ENCODE measurements around the gene ZP1. TPM values are rescaled to one million over a fixed set of nuclear protein-coding genes. Genes with fewer than 3 reads are reported as not detected.

ZP1 gene
- total and polyA plus RNA-seq, 10 of the 15 experiments (the other 5 are each of a cell fraction or from before 2014, with no cell fraction given): not detected

DNA sequence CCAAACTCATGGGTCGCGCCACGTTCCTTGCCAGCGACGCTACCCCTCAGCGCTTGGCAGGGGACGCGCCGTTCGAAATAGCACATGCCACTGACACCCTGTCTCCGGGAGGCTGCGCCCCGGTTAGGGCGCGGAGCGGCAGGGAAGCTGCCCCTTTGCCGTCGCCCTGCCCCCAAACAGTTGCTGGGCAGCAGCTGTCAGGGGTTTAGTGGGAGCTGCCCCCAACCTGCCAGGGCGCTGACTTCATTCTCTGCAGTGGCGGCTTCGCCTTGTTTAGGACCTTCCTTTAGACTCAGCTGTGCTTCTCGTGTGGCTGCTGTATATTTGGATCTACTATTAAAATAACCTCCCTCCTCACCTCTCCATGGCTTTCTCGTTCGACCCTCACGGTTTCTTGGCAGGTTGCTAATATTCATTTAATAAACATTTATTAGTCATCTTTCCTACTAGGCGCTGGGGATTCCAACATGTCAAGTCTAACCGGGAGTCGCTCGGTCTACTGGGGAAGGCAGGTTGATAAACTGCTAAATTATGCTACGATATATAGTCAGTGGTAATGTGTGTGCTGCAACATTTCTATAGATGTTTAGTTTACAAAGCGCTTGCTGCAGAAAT is 47.4 kb downstream of the ZP1 start (continued):
- TF ChIP-seq, protein P1, sequence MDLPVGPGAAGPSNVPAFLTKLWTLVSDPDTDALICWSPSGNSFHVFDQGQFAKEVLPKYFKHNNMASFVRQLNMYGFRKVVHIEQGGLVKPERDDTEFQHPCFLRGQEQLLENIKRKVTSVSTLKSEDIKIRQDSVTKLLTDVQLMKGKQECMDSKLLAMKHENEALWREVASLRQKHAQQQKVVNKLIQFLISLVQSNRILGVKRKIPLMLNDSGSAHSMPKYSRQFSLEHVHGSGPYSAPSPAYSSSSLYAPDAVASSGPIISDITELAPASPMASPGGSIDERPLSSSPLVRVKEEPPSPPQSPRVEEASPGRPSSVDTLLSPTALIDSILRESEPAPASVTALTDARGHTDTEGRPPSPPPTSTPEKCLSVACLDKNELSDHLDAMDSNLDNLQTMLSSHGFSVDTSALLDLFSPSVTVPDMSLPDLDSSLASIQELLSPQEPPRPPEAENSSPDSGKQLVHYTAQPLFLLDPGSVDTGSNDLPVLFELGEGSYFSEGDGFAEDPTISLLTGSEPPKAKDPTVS (IDR thresholded peaks at IDR 0.05; ENCODE audit: low read depth, low read length): no peak
- TF ChIP-seq STAT1 (conservative IDR thresholded peaks at IDR 0.05) (no peak), CBX5 (IDR thresholded peaks at IDR 0.05; ENCODE audit: low read depth) (no peak), SMARCA5 (IDR thresholded peaks at IDR 0.05) (no peak), BRCA1 (IDR thresholded peaks at IDR 0.05; ENCODE audit: low read depth, low read length) (no peak), CUX1 (IDR thresholded peaks at IDR 0.05; ENCODE audit: insufficient replicate concordance, low read depth, low read length) (no peak), STAT3 (IDR thresholded peaks at IDR 0.05; ENCODE audit: low read depth, low read length) (no peak), KLF5 (IDR thresholded peaks at IDR 0.05; ENCODE audit: partially characterized antibody) (no peak), DPF2 (IDR thresholded peaks at IDR 0.05) (peak; percentile 72; the same call in 1 of the 2 replicates)
- TF ChIP-seq, protein P2, sequence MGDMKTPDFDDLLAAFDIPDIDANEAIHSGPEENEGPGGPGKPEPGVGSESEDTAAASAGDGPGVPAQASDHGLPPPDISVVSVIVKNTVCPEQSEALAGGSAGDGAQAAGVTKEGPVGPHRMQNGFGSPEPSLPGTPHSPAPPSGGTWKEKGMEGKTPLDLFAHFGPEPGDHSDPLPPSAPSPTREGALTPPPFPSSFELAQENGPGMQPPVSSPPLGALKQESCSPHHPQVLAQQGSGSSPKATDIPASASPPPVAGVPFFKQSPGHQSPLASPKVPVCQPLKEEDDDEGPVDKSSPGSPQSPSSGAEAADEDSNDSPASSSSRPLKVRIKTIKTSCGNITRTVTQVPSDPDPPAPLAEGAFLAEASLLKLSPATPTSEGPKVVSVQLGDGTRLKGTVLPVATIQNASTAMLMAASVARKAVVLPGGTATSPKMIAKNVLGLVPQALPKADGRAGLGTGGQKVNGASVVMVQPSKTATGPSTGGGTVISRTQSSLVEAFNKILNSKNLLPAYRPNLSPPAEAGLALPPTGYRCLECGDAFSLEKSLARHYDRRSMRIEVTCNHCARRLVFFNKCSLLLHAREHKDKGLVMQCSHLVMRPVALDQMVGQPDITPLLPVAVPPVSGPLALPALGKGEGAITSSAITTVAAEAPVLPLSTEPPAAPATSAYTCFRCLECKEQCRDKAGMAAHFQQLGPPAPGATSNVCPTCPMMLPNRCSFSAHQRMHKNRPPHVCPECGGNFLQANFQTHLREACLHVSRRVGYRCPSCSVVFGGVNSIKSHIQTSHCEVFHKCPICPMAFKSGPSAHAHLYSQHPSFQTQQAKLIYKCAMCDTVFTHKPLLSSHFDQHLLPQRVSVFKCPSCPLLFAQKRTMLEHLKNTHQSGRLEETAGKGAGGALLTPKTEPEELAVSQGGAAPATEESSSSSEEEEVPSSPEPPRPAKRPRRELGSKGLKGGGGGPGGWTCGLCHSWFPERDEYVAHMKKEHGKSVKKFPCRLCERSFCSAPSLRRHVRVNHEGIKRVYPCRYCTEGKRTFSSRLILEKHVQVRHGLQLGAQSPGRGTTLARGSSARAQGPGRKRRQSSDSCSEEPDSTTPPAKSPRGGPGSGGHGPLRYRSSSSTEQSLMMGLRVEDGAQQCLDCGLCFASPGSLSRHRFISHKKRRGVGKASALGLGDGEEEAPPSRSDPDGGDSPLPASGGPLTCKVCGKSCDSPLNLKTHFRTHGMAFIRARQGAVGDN (IDR thresholded peaks at IDR 0.05): peak; percentile 6; the same call in 1 of the 2 replicates
